ENCODE data around the gene DIPK1B.
A peak's percentile ranks its signal among the peaks of the same experiment; 100 is the strongest.

Gene DIPK1B

GRCh38 chr9:136697821-136698526 lies 14.4 kb upstream of the DIPK1B start:
- peak overlapping the region; percentile 35 for H3K4me2 ChIP-seq (ENCODE audit: low read length)
- H3F3A ChIP-seq (ENCODE audit: control insufficient read depth, insufficient read depth) = no peaks in the 10 kb centered on the region
- no peak overlapping the region for H3K27ac ChIP-seq (ENCODE audit: low read depth, low read length)
- peaks cover 34% of the 10 kb centered on the region for H3K27me3 ChIP-seq (ENCODE audit: control insufficient read depth, low read length)
- no peak overlapping the region for H3K4me3 ChIP-seq (ENCODE audit: low read length)
- H3K4me1 ChIP-seq (ENCODE audit: control insufficient read depth, low read length) = peaks cover 60% of the 10 kb centered on the region
- no peaks in the 10 kb centered on the region for H3K9me3 ChIP-seq (ENCODE audit: control insufficient read depth, insufficient read depth, low read length)
- H3K9me2 ChIP-seq (replicated peaks; ENCODE audit: control insufficient read depth, low read length) = no peaks in the 10 kb centered on the region
- H3K36me3 ChIP-seq (ENCODE audit: control insufficient read depth, low read length) = no peaks in the 10 kb centered on the region
- no peaks in the 10 kb centered on the region for H4K20me1 ChIP-seq (ENCODE audit: control insufficient read depth, insufficient read depth, low read depth, low read length)
- TF ChIP-seq EZH2phosphoT487 (IDR thresholded peaks at IDR 0.05; ENCODE audit: borderline replicate concordance, low read length) (no peak), CTCF (IDR thresholded peaks at IDR 0.05; ENCODE audit: low read depth, low read length, poor library complexity, severe bottlenecking) (no peak)
- H3K79me2 ChIP-seq (ENCODE audit: control insufficient read depth, low read length) = no peaks in the 10 kb centered on the region

- Histone ChIP-seq H4K20me1 (ENCODE audit: control insufficient read depth, insufficient read depth, low read depth, low read length) (no peaks in the 10 kb centered on the region), H3K9me2 (replicated peaks; ENCODE audit: control insufficient read depth, low read length) (no peaks in the 10 kb centered on the region), H3K27ac (ENCODE audit: low read depth, low read length) (no peak overlapping the region), H3K4me1 (ENCODE audit: control insufficient read depth, low read length) (peaks cover 68% of the 10 kb centered on the region), H3K4me2 (ENCODE audit: low read length) (peak overlapping the region; percentile 35; the same call in 1 of the 2 replicates), H3K9me3 (ENCODE audit: control insufficient read depth, insufficient read depth, low read length) (no peaks in the 10 kb centered on the region), H3K79me2 (ENCODE audit: control insufficient read depth, low read length) (no peaks in the 10 kb centered on the region), H3K27me3 (ENCODE audit: control insufficient read depth, low read length) (peaks cover 28% of the 10 kb centered on the region), H3K4me3 (ENCODE audit: low read length) (no peak overlapping the region), H3F3A (ENCODE audit: control insufficient read depth, insufficient read depth) (no peaks in the 10 kb centered on the region), H3K36me3 (ENCODE audit: control insufficient read depth, low read length) (no peaks in the 10 kb centered on the region)
- no peak for TF ChIP-seq EZH2phosphoT487 (IDR thresholded peaks at IDR 0.05; ENCODE audit: borderline replicate concordance, low read length)
- no peak for TF ChIP-seq CTCF (IDR thresholded peaks at IDR 0.05; ENCODE audit: low read depth, low read length, poor library complexity, severe bottlenecking)
These were observed 13.6 kb upstream of the DIPK1B start for GRCh38 chr9:136698635-136699246.

GRCh38 chr9:136700304-136700703 lies 12.1 kb upstream of the DIPK1B start:
- Histone ChIP-seq H4K20me1 (ENCODE audit: control insufficient read depth, insufficient read depth, low read depth, low read length) (no peaks in the 10 kb centered on the region), H3K27me3 (ENCODE audit: control insufficient read depth, low read length) (peaks cover 26% of the 10 kb centered on the region), H3K9me2 (replicated peaks; ENCODE audit: control insufficient read depth, low read length) (no peaks in the 10 kb centered on the region), H3K27ac (ENCODE audit: low read depth, low read length) (no peak overlapping the region), H3K9me3 (ENCODE audit: control insufficient read depth, insufficient read depth, low read length) (no peaks in the 10 kb centered on the region), H3K4me2 (ENCODE audit: low read length) (peak overlapping the region; percentile 68), H3K4me1 (ENCODE audit: control insufficient read depth, low read length) (peaks cover 72% of the 10 kb centered on the region), H3K36me3 (ENCODE audit: control insufficient read depth, low read length) (no peaks in the 10 kb centered on the region), H3K4me3 (ENCODE audit: low read length) (peak overlapping the region; percentile 61; the same call in 1 of the 2 replicates), H3F3A (ENCODE audit: control insufficient read depth, insufficient read depth) (no peaks in the 10 kb centered on the region), H3K79me2 (ENCODE audit: control insufficient read depth, low read length) (no peaks in the 10 kb centered on the region)
- TF ChIP-seq CTCF (IDR thresholded peaks at IDR 0.05; ENCODE audit: low read depth, low read length, poor library complexity, severe bottlenecking) (no peak), EZH2phosphoT487 (IDR thresholded peaks at IDR 0.05; ENCODE audit: borderline replicate concordance, low read length) (no peak)
